ENCODE data around the gene APBA3.
"Not testable (repeated sequence)": the region's sequence is repeated elsewhere in the genome, so short reads cannot be mapped to it uniquely, and the experiment has no call there.

The APBA3 gene

DNA sequence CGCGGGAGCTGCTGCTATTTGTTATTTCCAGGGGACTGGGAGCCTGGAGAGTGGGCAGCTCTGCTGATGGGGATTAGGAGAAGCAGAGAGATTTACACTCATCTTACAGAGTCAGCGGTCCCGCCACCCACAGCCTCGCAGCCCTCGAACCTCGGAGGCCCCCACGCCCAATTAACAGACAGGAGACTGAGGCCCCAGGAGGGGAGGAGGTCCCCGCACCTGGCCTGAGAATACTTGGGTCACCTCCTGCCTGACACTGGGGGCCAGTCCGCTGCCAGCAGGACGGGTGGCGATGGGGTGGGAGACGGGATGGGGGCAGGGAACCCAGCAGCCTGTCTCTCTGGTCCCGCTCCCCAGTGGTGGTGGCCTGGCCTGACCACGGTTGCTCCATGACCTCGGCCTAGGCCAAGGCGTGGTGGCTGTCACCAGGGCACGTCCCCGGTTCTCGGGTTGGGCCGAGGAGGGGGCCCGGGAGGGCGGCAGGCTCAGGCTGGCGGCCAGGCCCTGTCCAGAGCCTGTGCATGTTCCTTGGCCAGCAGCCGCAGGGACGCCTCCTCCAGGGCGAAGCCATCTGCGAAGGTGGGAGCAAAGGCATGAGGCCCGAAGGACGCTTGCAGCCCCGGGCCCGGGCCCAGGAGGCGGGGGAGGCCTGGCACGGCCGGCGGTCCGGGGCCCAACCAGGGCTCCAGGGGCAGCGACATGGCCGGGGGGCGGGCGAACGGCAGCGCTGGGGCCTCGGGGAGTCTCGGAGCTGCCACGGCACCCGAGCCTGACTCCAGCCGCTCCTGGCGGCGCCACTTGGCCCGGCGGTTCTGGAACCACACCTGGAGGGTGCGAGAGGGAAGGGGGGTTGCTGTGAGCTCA, 8.9 kb upstream of the APBA3 start:
- DNase-seq: no peak

DNA sequence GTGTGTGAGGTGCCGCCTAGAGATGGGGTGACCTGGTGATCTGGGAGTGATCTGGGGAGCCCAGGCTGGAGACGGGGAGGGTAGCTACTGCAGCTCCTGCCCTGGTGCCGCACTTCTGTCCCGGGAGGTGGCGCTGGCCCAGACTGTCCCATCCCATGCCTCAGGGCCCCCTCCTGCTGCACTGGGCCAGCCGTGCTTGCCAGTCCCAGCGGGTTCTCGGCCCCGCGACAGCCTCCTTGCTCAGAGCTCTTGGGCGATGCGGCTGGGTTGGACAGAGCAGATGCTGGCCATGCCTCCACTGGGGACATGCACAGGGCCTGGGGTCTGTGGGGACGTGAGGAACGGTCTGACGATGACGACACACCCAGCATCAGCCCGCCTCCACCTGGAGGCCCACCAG, 8.0 kb upstream of the APBA3 start:
- no peak for DNase-seq

DNA sequence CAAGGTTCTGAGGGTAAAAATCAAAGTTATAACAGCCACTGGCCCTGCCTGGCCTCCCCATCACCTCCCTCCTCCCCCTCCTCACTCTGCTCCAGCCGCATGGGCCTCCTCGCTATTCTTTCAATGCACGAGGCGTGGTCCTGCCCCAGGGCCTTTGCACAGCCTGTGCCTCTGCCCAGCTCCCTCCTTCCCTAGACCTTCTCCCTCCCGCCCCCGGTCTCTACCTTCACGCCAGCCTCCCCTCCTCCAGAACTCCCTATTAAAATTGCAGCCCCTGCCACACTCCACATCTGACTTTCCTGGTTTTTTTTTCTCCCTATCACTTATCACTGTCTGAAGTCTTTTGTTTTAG, 7.2 kb upstream of the APBA3 start:
- DNase-seq: no peak

DNA sequence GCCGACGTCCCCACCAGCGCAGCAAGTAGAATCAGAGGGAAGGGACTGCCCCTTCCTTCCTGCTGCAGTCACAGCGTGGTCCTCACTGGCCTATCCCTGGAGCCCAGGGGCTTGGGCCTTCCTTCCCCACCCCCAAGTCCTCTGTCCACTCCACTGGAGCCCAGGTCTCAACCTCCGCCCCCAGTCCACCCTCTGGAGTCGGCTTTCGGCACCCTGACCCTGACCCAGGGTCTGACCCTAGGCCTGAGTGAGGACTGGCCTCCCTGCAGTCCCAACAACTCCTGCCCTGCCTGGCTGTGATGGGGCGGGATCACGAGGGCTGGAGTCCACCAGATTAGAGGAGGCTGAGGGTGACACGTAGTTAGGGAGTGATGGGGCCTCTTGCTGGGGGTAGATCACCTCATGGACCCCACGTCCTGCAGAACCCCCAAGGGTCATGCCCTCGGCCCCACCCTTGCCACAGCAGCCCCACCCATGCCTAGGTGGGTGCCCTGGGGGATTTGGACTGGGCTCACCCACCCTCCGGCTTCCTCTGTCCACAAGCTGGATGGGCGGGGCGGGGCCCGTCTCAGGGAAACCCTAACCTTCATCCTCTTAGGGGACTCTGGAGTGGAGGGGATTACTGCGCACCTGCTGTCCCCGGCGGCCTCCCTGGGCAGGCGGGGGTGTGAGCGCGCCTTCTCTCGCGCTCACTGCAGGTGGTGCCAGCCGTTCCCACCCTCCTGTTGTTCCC, 6.7 kb upstream of the APBA3 start:
- no peak for DNase-seq

DNA sequence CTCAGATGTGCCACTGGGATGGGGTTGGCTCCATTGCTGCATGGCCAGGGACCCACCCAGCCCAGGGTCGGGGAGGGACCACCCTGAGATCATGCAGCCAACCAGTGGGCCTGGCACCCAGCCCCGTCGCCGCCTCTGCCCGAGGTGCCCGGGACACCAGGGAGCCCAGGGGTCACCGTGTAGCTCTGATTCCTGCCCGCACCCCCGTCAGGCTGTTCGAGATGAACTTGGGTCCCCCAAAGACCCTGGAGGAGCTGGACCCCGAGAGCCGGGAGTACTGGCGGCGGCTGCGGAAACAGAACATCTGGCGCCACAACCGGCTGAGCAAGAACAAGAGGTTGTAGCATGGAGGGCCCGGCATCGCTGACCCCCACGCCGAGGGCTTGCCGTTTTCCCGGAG, 5.6 kb upstream of the APBA3 start:
- DNase-seq: no peak

DNA sequence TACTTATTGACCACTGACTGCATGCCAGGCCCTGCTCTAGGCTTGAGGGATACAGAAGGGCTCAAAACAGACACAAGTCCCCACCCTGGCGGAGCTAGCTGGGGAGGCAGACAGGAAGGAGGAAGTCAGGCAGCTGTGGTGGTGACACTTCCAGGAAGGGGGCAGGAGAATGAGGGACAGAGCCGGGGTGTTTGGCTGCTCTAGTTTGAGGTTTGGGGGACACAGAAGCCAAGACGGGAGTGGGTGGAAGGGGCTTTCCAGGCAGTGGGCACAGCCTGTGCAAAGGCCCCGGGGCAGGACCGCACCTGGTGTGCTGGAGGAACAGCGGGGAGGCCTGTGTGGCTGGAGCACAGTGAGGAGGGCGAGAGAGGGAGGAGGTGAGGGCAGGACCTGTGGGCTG, 5.0 kb upstream of the APBA3 start:
- no peak for DNase-seq

DNA sequence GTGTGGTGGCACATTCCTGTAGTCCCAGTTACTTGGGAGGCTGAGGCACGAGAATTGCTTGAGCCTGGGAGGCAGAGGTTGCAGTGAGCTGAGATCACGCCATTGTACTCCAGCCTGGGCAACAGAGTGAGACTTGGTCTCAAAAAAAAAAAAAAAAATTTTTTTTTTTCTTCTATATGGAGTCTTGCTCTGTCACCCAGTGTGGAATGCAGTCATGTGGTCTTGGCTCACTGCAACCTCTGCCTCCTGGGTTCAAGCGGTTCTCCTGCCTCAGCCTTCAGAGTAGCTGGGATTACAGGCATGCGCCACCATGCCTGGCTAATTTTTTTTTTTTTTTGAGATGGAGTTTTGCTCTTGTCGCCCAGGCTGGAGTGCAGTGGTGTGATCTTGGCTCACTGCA, 4.3 kb upstream of the APBA3 start:
- DNase-seq: not testable (repeated sequence)

DNA sequence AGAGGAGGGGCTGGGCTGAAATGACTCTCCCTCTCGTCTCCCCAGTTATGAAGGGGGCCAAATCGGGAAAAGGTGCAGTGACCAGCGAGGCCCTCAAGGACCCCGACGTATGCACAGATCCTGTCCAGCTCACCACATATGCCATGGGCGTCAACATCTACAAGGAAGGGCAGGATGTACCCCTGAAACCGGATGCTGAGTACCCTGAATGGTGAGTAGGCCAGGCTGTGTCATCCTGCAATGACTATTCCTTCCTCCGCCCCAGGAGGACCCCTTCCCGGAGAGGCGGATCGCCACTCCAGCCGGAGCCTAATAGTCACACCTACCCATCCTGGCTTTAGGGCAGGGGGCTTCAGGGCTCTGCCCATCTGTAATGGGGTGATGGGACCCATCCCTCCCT, 3.6 kb upstream of the APBA3 start:
- no peak for DNase-seq

DNA sequence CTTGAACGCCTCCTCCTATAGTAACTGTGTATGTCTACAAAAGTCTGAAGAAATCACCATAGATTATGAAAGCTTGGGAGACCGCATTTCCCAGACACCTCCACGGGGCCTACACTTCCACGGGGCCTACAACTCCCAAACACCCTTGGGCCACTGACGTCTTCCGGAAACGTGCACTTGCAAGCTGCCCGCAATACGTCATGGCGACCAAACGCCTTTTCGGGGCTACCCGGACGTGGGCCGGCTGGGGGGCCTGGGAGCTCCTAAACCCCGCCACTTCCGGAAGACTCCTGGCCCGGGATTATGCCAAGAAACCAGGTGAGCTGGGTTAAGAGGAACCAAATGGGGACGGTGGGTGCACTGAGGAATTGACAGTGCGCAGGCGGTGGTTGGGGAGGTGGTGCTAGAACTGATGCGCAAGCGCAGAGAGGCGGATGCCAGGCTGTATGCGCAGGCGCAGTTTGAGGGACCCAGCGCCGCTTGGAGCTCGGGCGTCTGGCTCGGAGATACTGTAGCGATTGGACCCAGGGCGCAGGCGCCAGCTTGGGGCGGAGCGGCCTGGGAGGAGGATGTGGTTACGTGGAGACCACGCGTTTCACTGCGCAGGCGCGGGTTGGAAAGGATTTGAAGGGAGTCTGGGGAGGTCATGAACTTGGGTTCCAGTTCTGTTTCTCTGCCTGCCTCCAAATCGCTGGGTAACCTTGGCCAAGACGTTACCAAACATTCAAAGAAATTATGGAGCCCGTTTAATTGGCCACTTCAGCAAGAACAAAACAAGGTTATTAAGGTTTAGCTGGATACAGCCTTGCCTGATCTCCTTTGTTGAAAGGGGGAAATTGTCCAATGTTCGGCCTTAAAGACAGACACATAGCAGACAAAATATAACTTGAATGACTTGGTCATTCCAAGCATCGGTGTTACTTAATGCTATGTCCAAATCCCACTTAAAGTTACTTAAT, 1.3 kb upstream of the APBA3 start, which contains the start of gene MRPL54:
TSS of gene MRPL54 (plus strand) at position 182 of the 959 bp plus-strand sequence. CDS start at position 201, 19 bp downstream.
- peak; percentile 100 for DNase-seq

DNA sequence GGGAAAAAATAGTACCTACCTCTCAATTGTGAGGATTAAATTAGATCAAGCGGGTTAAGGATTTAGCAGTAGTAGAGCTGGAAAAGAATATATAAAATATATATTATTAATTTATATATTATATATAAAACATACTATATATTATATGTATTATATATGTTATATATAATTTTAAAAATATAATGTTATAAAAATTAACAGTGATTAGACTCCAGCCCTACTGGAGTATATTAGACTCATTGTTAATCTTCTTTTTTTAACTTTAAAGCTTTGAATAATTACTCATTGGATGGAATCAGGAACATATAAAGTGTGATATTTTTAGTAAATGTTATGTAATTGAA, 610 bp upstream of the APBA3 start:
- DNase-seq: no peak

DNA sequence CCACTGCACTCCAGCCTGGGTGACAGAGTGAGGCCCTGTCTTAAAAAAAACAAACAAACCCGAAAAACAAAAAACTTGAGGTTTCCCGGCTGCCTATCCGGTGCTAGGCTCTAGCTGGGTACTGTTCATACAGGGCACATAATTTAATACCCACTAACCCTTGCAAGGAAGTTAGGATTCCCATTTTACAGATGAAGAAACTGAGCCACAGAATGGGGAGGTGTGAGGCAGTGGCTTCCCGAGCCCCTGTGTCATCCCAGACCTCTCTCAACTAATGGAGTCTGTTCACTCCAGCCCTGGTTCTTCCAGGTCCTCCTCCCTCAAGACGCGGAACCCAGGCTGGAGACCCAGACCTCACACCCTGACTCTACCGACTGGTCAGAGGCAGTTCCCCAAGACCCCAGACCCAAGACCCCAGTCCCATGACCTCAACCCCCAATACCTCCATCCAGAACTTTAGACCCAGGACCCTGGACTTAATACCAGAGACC, 576 bp downstream of the APBA3 start:
- peak; percentile 70 for DNase-seq

DNA sequence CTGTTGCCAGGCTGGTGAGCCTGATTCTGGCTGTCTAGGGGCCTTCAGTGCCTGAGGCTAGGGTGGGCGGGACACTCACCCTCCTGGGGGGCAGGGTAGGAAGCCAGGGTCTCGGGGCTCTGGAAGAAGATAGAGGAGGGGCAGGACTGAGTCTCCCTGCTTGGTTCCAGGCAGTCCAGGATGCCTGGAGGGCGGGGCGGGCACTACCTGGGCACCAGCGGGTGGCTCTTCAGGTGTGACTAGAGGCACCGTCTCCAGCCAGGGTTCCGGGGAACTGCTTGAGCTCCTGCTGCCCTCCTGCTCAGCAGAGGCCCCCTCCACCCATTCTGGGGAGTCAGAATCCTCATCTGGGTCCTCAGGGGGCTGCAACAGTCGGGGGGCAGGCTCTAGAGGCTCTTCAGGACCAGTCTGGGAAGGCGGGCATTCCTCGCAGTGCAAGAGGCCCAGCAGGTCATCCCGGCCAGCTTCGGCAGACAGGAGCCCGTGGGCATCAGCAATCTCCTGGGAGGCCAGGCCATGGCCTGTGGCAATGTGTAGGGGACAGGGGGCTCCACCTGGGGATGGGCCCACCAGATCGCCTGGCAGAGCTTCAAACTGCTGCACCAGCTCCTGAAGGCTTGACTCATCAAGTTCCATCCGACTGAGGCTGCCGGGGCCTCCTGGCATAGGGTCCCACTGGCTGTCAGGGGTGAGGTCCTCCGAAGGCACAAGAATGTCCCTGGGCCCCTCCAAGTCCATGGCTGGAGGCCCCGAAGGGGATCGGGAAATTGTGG, 1.8 kb downstream of the APBA3 start:
- no peak for DNase-seq

DNA sequence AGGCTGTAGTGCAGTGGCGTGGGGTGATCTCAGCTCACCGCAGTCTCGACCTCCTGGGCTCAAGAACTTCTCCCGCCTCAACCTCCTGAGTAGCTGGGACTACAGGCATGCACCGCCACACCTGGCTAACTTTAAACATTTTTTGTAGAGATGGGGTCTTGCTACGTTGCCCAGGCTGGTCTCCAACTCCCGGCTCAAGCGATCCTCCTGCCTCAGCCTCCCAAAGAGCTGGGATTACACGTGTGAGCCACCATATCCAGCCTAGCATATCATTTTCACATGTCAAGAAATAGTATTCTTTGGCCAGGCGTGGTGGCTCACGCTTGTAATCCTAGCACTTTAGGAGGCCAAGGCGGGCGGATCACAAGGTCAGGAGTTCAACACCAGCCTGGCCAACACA, 3.2 kb downstream of the APBA3 start:
- not testable (repeated sequence) for DNase-seq

DNA sequence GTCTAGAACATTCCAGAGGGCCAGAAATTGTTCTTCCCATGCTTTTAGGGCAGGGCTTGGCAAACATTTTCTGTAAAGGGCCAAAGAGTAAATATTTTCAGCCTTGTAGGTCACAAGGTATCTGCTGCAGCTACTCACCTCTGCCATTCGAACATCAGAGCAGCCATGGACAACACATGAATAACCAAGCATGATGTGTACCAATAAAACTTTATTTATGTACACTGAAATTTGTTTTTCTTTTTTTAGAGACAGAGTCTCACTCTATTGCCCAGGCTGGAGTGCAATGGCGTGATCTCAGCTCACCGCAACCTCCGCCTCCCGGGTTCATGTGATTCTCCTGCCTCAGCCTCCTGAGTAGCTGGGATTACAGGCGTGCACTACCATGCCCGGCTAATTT, 3.8 kb downstream of the APBA3 start:
- DNase-seq: not testable (repeated sequence)

DNA sequence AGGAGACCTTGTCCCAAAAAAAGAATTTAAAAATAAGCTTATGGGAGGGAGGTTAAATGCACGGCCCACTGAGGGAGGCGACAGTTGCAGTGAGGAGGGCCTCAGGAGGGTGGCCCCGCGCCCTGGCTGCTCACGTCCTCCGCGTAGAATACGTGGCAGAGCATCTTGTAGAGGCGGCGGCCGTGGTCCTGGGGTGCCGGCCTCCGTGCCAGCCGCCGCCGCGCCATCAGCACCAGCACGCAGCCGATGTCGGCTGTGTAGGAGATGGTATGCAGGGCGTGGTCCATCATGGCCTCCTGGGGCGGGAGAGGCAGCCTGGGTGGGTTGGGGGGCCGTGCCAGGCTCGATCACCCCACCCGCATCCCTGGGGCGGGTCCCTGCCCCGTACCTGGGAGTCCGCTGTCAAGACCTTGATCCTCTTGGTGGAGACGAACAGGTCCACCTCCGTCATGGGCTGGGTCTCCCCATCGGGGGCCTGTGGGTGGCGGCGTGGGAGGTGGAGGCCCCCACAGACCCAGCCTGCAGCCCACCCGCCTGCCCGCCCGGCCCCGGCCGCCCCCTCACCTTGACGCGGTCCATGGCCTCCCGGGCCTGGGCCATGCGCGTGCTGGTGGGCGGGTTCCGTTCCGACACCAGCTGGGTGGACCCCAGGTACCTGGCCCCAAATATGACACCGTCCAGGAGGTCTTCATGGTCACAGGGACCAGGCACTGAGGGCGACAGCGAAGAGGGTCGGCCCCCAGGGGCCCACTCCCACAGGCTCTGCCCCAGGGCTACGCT, 7.7 kb downstream of the APBA3 start:
- DNase-seq: no peak

DNA sequence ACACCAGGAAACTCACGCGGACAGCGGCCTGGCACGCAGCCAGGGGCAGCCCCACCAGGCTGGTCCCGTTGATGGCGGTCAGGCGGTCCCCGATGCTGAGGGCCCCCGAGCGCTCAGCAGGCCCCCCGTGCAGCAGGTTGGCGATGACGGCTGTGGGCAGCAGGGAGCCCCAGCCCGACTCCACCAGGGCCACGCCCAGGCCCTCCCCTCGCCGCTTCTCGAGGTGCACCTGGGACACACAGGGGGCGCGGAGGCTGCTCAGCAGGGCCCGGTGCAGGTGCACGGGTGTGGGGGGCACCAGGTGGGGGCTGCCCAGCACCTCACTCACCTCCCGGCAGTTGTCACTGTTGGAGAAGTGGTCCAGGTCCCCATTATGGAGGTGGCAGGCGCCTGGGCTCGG, 9.0 kb downstream of the APBA3 start:
- no peak for DNase-seq

DNA sequence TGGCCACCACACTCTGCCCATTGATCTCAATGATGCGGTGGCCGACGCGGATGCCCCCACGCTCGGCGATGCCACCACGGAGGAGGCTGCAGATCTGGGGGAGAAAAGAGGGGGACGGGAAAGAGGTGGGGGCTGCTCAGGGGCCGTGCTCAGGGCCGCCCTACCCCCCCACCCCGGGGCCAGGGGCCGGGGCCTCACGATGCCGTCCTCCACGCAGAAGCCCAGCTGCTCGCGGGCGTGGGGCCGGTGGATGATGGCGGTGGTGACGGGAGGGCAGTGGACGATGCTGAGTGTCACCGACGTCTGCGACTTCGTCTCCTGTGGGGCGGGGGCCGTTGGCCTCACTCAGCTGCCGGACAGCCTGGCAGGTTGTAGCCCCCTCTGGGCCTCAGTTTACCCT, 10.3 kb downstream of the APBA3 start:
- DNase-seq: no peak

DNA sequence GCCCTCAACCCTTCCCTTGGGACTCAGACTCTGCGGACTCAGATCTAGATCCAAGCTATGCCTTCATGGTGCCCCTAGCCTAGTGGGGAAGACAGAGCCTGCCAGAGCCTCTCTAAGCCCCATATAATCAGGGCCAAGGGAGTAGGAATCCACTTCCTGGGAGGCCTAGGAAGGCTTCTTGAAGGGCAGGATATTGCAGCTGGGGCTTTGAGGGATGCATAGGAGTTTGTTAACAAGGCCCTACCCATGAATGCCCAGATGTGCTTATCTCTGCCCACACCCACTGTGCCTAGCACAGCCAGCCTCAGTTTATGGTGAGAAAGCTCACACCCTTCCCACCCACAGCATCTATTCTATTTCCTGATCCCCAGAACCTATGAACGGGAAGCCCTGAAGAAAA, 11.3 kb downstream of the APBA3 start:
- DNase-seq: no peak

DNA sequence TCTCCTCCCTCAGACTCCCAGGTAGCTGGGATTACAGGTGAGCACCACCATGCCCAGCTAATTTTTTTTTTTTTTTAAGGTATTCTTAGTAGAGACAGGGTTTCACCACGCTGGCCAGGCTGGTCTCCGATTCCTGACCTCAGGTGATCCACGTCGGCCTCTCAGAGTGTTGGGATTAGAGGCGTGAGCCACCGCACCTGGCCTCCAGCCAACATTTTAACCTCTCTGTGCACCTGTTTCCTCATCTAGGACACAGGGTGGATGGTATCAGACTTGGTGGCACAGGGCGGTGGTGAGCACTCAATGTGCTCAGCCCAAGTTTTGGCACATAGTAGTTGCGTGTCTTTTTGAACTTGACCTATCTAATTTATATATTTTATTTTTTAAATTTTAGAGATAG, 12.5 kb downstream of the APBA3 start:
- no peak for DNase-seq

DNA sequence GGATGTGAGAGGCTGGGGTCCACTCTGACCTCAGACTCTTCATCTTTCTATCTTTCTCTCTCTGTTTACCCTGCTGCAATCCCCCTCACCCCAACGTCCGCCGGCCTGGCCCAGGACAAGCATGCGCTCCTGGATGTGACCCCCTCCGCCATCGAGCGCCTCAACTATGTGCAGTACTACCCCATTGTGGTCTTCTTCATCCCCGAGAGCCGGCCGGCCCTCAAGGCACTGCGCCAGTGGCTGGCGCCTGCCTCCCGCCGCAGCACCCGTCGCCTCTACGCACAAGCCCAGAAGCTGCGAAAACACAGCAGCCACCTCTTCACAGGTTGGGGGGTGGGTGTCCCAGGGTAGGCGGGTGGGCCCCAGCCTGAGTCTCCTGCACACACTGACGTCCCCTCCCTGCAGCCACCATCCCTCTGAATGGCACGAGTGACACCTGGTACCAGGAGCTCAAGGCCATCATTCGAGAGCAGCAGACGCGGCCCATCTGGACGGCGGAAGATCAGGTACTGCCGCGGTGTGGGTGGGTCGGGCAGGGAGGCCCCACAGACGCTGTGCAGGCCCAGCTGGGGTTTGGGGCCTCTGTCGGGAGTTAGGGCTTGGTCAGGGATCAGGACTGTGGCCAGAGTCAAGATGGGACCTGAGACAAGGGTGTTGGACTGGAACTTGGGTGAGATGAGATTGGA, 15.0 kb downstream of the APBA3 start:
- no peak for DNase-seq

Data from activated effector memory CD4-positive, alpha-beta T cell treated with anti-CD3 and anti-CD28 coated beads, Interleukin-2, amount 50 U/mL, for 16 hours (primary cell).